HG03045 (cell line): Measurements from ENCODE around the gene SIGLEC12.
"Not testable (repeated sequence)": the region's sequence is repeated elsewhere in the genome, so short reads cannot be mapped to it uniquely, and the experiment has no call there.

Experiments
- ATAC-seq: cut with Tn5 transposase; IDR thresholded peaks from one replicate; pipeline ENCODE4 v1.9.1; 2021; ENCODE audit warnings: mild to moderate bottlenecking, moderate library complexity; ENCODE audit not compliant: unreplicated experiment

SIGLEC12 gene

GRCh38 chr19:51485960-51486660 lies 15.5 kb downstream of the SIGLEC12 start:
- no peak for ATAC-seq

- ATAC-seq, result no peak
Measured at GRCh38 chr19:51480590-51480989, 21.0 kb downstream of the SIGLEC12 start.

GRCh38 chr19:51479531-51480331 lies 21.9 kb downstream of the SIGLEC12 start:
- ATAC-seq, result no peak

- ATAC-seq, result no peak
Measured at GRCh38 chr19:51478381-51479234, 23.0 kb downstream of the SIGLEC12 start, which contains the start of gene CEACAM18. CEACAM18 (plus strand) TSS chr19:51478539.

- no peak for ATAC-seq
Measured at GRCh38 chr19:51477344-51477743, 24.3 kb downstream of the SIGLEC12 start.

- ATAC-seq, result no peak
Measured at GRCh38 chr19:51476164-51476563, 25.4 kb downstream of the SIGLEC12 start.

- ATAC-seq, result no peak
Measured at GRCh38 chr19:51473009-51473707, 28.4 kb downstream of the SIGLEC12 start.

- ATAC-seq, result no peak
Measured at GRCh38 chr19:51472607-51473006, 29.0 kb downstream of the SIGLEC12 start.

- no peak for ATAC-seq
Measured at GRCh38 chr19:51471527-51471926, 30.1 kb downstream of the SIGLEC12 start.

- ATAC-seq, result no peak
Measured at GRCh38 chr19:51470966-51471365, 30.6 kb downstream of the SIGLEC12 start.

GRCh38 chr19:51469629-51470028 lies 32.0 kb downstream of the SIGLEC12 start:
- no peak for ATAC-seq

- no peak for ATAC-seq
Measured at GRCh38 chr19:51469162-51469561, 32.4 kb downstream of the SIGLEC12 start.

GRCh38 chr19:51468545-51468920 lies 33.1 kb downstream of the SIGLEC12 start:
- ATAC-seq, result no peak

- no peak for ATAC-seq
Measured at GRCh38 chr19:51467864-51468544, 33.6 kb downstream of the SIGLEC12 start.

- no peak for ATAC-seq
Measured at GRCh38 chr19:51466723-51467122, 34.9 kb downstream of the SIGLEC12 start.

- not testable (repeated sequence) for ATAC-seq
Measured at GRCh38 chr19:51463976-51464581, 37.5 kb downstream of the SIGLEC12 start.

- no peak for ATAC-seq
Measured at GRCh38 chr19:51462681-51463080, 38.9 kb downstream of the SIGLEC12 start.

- ATAC-seq, result no peak
Measured at GRCh38 chr19:51462276-51462675, 39.3 kb downstream of the SIGLEC12 start.

- no peak for ATAC-seq
Measured at GRCh38 chr19:51461723-51462161, 39.9 kb downstream of the SIGLEC12 start.
